HUES6 (cell line): ENCODE results near the gene STRA8.

Source experiments
- H3K27ac ChIP-seq: 2 replicates; pipeline ENCODE4 v1.7.0; 2013; ENCODE audit warnings: low read depth, mild to moderate bottlenecking, low read length, inconsistent platforms
- H3K27me3 ChIP-seq: 2 replicates; pipeline ENCODE4 v1.6.1; 2013; ENCODE audit warnings: low read length; ENCODE audit not compliant: control insufficient read depth, insufficient read depth
- H3K36me3 ChIP-seq: 2 replicates; pipeline ENCODE4 v1.6.1; 2013; ENCODE audit warnings: low read length; ENCODE audit not compliant: control insufficient read depth, insufficient read depth
- H3K4me1 ChIP-seq: 2 replicates; pipeline ENCODE4 v1.6.1; 2013; ENCODE audit warnings: low read length; ENCODE audit not compliant: control insufficient read depth, insufficient read depth
- H3K4me3 ChIP-seq: 2 replicates; pipeline ENCODE4 v1.5.1; 2013; ENCODE audit warnings: low read depth, low read length
- H3K9ac ChIP-seq: one replicate; pipeline ENCODE4 v1.6.1; 2013; ENCODE audit warnings: mild to moderate bottlenecking, low read length
- H3K9me3 ChIP-seq: 2 replicates; pipeline ENCODE4 v1.6.1; 2013; ENCODE audit warnings: low read depth, low read length; ENCODE audit not compliant: control insufficient read depth, insufficient read depth

Gene STRA8

DNA sequence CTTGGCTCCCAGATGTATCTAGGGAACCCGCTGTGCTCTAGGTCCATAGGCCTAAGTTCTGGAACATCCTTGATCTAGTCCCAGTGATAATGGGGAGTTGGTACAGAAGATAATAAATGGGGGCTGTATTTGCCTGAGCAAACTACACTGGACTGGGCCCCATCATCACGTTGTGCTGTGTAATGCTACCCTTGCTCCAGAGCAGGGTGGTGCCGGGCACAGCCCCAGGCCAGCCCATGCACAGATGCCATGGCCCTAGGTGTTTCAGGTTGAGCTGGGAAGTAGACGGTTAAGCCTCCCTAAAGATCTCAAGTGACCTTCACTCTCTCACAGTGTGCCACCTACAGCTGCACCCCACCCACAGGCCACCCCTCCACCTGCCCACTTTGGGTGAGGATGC lies 53.2 kb downstream of the STRA8 start:
- H3K4me3 ChIP-seq, result no peak overlapping the region
- no peaks in the 10 kb centered on the region for H3K36me3 ChIP-seq
- no peak overlapping the region for H3K27ac ChIP-seq
- no peaks in the 10 kb centered on the region for H3K9me3 ChIP-seq
- no peaks in the 10 kb centered on the region for H3K4me1 ChIP-seq
- H3K27me3 ChIP-seq, result no peaks in the 10 kb centered on the region
- H3K9ac ChIP-seq, result no peak overlapping the region

DNA sequence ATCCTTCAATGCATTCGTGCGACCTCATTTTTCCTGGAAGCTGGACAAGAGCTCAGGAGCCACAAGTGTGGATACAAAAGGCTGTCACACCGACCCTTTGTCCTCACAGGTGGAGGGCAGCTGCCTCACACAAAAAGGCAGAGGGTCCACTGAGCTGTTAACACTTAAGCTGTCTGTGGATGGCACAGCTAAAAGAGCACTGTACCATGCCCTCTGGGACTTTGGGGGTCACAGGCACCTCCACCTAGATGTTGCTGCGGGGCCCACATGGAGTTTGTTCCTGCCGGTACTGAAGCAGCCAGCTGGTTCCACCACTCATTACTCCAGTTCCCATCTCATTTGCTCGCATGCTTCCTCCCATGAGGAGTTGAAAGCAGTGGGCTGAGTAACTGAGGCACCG lies 57.0 kb downstream of the STRA8 start:
- no peaks in the 10 kb centered on the region for H3K36me3 ChIP-seq
- H3K4me3 ChIP-seq, result no peak overlapping the region
- H3K27me3 ChIP-seq, result no peaks in the 10 kb centered on the region
- no peak overlapping the region for H3K27ac ChIP-seq
- no peak overlapping the region for H3K9ac ChIP-seq
- H3K9me3 ChIP-seq, result no peaks in the 10 kb centered on the region
- no peaks in the 10 kb centered on the region for H3K4me1 ChIP-seq

DNA sequence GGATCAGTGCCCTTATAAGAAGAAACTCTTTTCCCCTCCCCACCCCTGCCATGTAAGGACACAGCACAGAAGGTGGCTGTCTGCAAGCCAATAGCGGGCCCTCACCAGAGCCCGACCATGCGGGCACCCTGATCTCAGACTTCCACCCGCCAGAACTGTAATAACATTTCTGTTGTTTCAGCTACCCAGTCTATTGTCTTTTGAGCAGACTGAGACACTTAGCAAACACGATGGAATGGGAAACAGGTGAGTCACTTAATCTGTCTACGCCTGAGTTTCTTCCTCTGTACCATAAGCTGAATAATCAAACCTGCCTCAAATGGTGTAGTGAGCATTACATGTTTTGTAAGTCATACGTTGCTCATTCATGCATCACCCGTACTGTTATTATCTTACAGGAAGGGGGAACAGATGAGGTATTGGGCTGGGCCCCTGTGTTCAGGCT lies 58.2 kb downstream of the STRA8 start:
- Histone ChIP-seq H3K4me3 (no peak overlapping the region), H3K4me1 (no peaks in the 10 kb centered on the region), H3K9ac (no peak overlapping the region), H3K36me3 (no peaks in the 10 kb centered on the region), H3K27ac (no peak overlapping the region), H3K27me3 (no peaks in the 10 kb centered on the region), H3K9me3 (no peaks in the 10 kb centered on the region)

DNA sequence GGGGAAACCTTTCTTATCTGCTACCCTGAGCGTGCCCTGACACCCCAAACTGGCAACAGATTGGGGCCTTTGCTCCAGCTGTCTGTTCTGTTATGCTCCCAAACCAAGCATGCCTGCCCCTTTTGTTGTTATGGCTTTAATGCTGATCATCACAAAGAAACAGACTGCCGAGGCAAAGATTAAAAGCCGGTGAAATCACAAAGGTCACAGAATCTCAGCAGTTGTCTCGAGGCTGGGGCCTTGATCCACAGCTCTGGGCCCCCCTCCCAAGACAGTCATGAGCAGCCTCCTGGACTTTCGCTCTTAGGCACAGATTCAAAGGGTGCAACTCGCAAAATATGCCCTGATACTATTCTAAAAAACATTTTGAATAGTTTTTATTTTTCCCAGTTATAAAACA lies 65.6 kb downstream of the STRA8 start:
- Histone ChIP-seq H3K9ac (no peak overlapping the region), H3K4me3 (no peak overlapping the region), H3K4me1 (peaks cover 4% of the 10 kb centered on the region; the same call in 1 of the 2 replicates), H3K27me3 (no peaks in the 10 kb centered on the region), H3K9me3 (peaks cover 2% of the 10 kb centered on the region), H3K27ac (no peak overlapping the region), H3K36me3 (no peaks in the 10 kb centered on the region)

DNA sequence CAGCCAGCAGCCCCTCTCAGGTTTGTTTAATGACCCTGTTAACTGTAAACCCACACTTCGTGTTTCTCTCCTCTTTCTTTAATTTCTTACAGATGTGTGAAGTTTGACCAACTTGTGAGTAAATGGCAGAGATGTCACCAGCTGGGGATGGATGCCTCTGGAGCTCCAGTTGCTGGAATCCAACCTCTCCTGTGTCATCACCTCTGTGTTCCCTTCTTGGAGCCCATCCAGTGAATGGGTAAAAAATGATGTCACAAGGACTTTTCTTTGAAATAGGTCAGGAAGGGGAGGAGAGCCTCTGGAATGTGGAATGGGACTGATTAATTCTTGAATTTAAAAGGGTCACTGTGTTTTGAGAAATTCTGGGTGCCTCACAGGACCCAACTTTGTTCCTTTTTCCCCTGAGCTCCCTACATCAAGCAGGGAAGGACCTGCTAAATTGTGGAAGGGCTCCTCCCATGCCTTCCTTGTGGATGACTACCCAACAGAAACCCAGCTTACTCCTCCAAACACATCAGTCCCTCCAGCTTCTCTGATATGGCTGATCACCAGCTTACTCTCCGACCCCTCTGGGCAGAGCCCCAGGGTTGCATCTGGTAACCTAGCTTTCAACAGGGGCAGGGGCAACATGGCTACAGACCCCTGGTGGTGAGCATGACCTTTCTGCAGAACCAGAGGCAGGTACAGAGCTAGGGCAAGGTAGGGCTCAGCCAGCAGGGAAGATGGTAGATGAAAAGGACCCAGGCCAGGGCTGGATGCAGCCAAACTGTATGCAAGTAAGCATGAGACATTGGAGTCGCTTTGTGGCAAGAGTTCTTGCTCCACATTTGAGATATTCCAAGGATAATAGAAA lies 67.5 kb downstream of the STRA8 start:
- peaks cover 2% of the 10 kb centered on the region for H3K9me3 ChIP-seq
- H3K27ac ChIP-seq, result no peak overlapping the region

More for the DNA sequence above, 67.5 kb downstream of the STRA8 start:
- no peak overlapping the region for H3K9ac ChIP-seq
- H3K4me3 ChIP-seq, result no peak overlapping the region
- peaks cover 4% of the 10 kb centered on the region; the same call in 1 of the 2 replicates for H3K4me1 ChIP-seq
- no peaks in the 10 kb centered on the region for H3K27me3 ChIP-seq
- no peaks in the 10 kb centered on the region for H3K36me3 ChIP-seq
